Measurements from ENCODE around the gene SMC4. TPM values are rescaled to one million over a fixed set of nuclear protein-coding genes. Genes with fewer than 3 reads are reported as not detected.

SMC4 gene
- total RNA-seq, 1 donor from 2014 or later, result 83.2 TPM

- Mint-ChIP-seq H3K36me3 (ENCODE audit: insufficient read depth) (no peaks in the 10 kb centered on the region), H3K27me3 (no peaks in the 10 kb centered on the region), H3K4me1 (ENCODE audit: low read depth) (no peaks in the 10 kb centered on the region), H3K9me3 (ENCODE audit: low read depth) (peaks cover 11% of the 10 kb centered on the region), H3K27ac (no peak overlapping the region), H3K4me3 (ENCODE audit: low read depth) (no peak overlapping the region)
- no peak for DNase-seq (ENCODE audit: low spot score, unreplicated experiment)
- no peak for TF ChIP-seq CTCF (IDR thresholded peaks at IDR 0.05; ENCODE audit: unreplicated experiment)
These were observed 72.9 kb downstream of the SMC4 start for GRCh38 chr3:160472344-160472743.

- no peak overlapping the region for H3K4me3 Mint-ChIP-seq (ENCODE audit: low read depth)
- no peak for TF ChIP-seq CTCF (IDR thresholded peaks at IDR 0.05; ENCODE audit: unreplicated experiment)
- H3K9me3 Mint-ChIP-seq (ENCODE audit: low read depth), result peaks cover 11% of the 10 kb centered on the region
- H3K27me3 Mint-ChIP-seq, result peaks cover 6% of the 10 kb centered on the region
- H3K4me1 Mint-ChIP-seq (ENCODE audit: low read depth), result peaks cover 5% of the 10 kb centered on the region
- DNase-seq (ENCODE audit: low spot score, unreplicated experiment), result no peak
- H3K36me3 Mint-ChIP-seq (ENCODE audit: insufficient read depth), result no peaks in the 10 kb centered on the region
- H3K27ac Mint-ChIP-seq, result no peak overlapping the region
These were observed 73.8 kb downstream of the SMC4 start for GRCh38 chr3:160473221-160473620.

GRCh38 chr3:160473978-160474377 lies 74.5 kb downstream of the SMC4 start:
- H3K9me3 Mint-ChIP-seq (ENCODE audit: low read depth), result peaks cover 11% of the 10 kb centered on the region
- TF ChIP-seq CTCF (IDR thresholded peaks at IDR 0.05; ENCODE audit: unreplicated experiment), result no peak
- peaks cover 5% of the 10 kb centered on the region for H3K4me1 Mint-ChIP-seq (ENCODE audit: low read depth)
- peaks cover 6% of the 10 kb centered on the region for H3K27me3 Mint-ChIP-seq
- no peak for DNase-seq (ENCODE audit: low spot score, unreplicated experiment)
- H3K4me3 Mint-ChIP-seq (ENCODE audit: low read depth), result no peak overlapping the region
- H3K36me3 Mint-ChIP-seq (ENCODE audit: insufficient read depth), result no peaks in the 10 kb centered on the region
- H3K27ac Mint-ChIP-seq, result no peak overlapping the region

- no peak for TF ChIP-seq CTCF (IDR thresholded peaks at IDR 0.05; ENCODE audit: unreplicated experiment)
- Mint-ChIP-seq H3K9me3 (ENCODE audit: low read depth) (peaks cover 10% of the 10 kb centered on the region), H3K36me3 (ENCODE audit: insufficient read depth) (no peaks in the 10 kb centered on the region), H3K4me3 (ENCODE audit: low read depth) (no peak overlapping the region), H3K27ac (no peak overlapping the region), H3K27me3 (peaks cover 6% of the 10 kb centered on the region), H3K4me1 (ENCODE audit: low read depth) (peaks cover 5% of the 10 kb centered on the region)
- DNase-seq (ENCODE audit: low spot score, unreplicated experiment), result no peak
These were observed 75.0 kb downstream of the SMC4 start for GRCh38 chr3:160474416-160474838.

GRCh38 chr3:160475153-160475552 lies 75.7 kb downstream of the SMC4 start:
- Mint-ChIP-seq H3K27me3 (peaks cover 6% of the 10 kb centered on the region), H3K9me3 (ENCODE audit: low read depth) (peaks cover 5% of the 10 kb centered on the region), H3K27ac (no peak overlapping the region), H3K4me3 (ENCODE audit: low read depth) (no peak overlapping the region), H3K36me3 (ENCODE audit: insufficient read depth) (no peaks in the 10 kb centered on the region), H3K4me1 (ENCODE audit: low read depth) (peaks cover 5% of the 10 kb centered on the region)
- DNase-seq (ENCODE audit: low spot score, unreplicated experiment), result no peak
- no peak for TF ChIP-seq CTCF (IDR thresholded peaks at IDR 0.05; ENCODE audit: unreplicated experiment)
